IMR-90 (cell line): Measurements from ENCODE around the gene STPG1. TPM values are rescaled to one million over a fixed set of nuclear protein-coding genes. Genes with fewer than 3 reads are reported as not detected.

Experiments
- ATAC-seq: fragments of 200-7000 bp; cut with Tn5 transposase; 2 replicates; pipeline ENCODE4 v1.9.1; 2020; ENCODE audit warnings: low read depth, mild to moderate bottlenecking, moderate library complexity
- BruUV-seq: library from RNA; stranded (reverse); fragments of 400-500 nt; replicated peaks from 2 replicates; lab custom pipeline; 2021; lab: Mats Ljungman, UMichigan
- CTCF ChIA-PET: fragments of 300-600 bp; formaldehyde crosslinking; extraction: SDS; loops from one replicate; lab custom pipeline; 2021; ENCODE audit warnings: antibody characterized with exemption; lab: Yijun Ruan, JAX
- POLR2A ChIA-PET: fragments of 300-600 bp; sonication (Branson Sonifier 250); formaldehyde crosslinking; loops from one replicate; lab custom pipeline; 2022; ENCODE audit warnings: antibody characterized with exemption; ENCODE audit not compliant: unreplicated experiment; lab: Charles Lee
- DNase-seq: peaks from one replicate; pipeline ENCODE4 v3.0.0; 2013
- H2AFZ ChIP-seq: replicated peaks from 2 replicates; pipeline ENCODE3; 2013; ENCODE audit warnings: low read length, mild to moderate bottlenecking; ENCODE audit not compliant: poor library complexity
- H2AK5ac ChIP-seq: 2 replicates; pipeline ENCODE4 v1.6.1; 2013; ENCODE audit warnings: low read depth, low read length, inconsistent platforms
- H2AK9ac ChIP-seq: replicated peaks from 2 replicates; pipeline ENCODE3; 2013; ENCODE audit warnings: mild to moderate bottlenecking, low read depth, low read length, moderate library complexity; ENCODE audit not compliant: poor library complexity
- H2BK120ac ChIP-seq: 2 replicates; pipeline ENCODE4 v1.6.1; 2013; ENCODE audit warnings: low read depth, low read length, inconsistent platforms
- H2BK15ac ChIP-seq: 3 replicates; pipeline ENCODE4 v1.6.1; 2013; ENCODE audit warnings: low read depth, low read length, inconsistent platforms
- H2BK20ac ChIP-seq: 2 replicates; pipeline ENCODE4 v1.6.1; 2013; ENCODE audit warnings: low read depth, mild to moderate bottlenecking, inconsistent platforms, low read length, moderate library complexity
- H2BK5ac ChIP-seq: 2 replicates; pipeline ENCODE4 v1.6.1; 2013; ENCODE audit warnings: mild to moderate bottlenecking, low read depth, low read length, inconsistent platforms; ENCODE audit not compliant: poor library complexity, severe bottlenecking
- H3K14ac ChIP-seq: replicated peaks from 2 replicates; pipeline ENCODE4 v1.6.1; 2013; ENCODE audit warnings: low read depth, low read length, inconsistent platforms
- H3K18ac ChIP-seq: 2 replicates; pipeline ENCODE4 v1.6.1; 2013; ENCODE audit warnings: low read depth, low read length, control low read depth
- H3K23ac ChIP-seq: 2 replicates; pipeline ENCODE4 v1.6.1; 2013; ENCODE audit warnings: low read depth, low read length, inconsistent platforms
- H3K27ac ChIP-seq: 2 replicates; pipeline ENCODE4 v1.5.1; 2013; ENCODE audit warnings: mild to moderate bottlenecking, control low read depth, low read length; ENCODE audit not compliant: insufficient read depth
- H3K27me3 ChIP-seq: 2 replicates; pipeline ENCODE4 v1.6.1; 2013; ENCODE audit warnings: low read length; ENCODE audit not compliant: control insufficient read depth, insufficient read depth
- H3K36me3 ChIP-seq: 2 replicates; pipeline ENCODE4 v1.6.1; 2013; ENCODE audit warnings: low read length, mixed read lengths; ENCODE audit not compliant: control insufficient read depth, insufficient read depth
- H3K4ac ChIP-seq: 2 replicates; pipeline ENCODE4 v1.6.1; 2013; ENCODE audit warnings: low read depth, low read length, inconsistent platforms
- H3K4me1 ChIP-seq: 2 replicates; pipeline ENCODE4 v1.6.1; 2013; ENCODE audit warnings: low read length, mixed read lengths; ENCODE audit not compliant: control insufficient read depth, insufficient read depth
- H3K4me2 ChIP-seq: 2 replicates; pipeline ENCODE4 v1.6.1; 2013; ENCODE audit warnings: low read depth, mild to moderate bottlenecking, control low read depth, low read length, moderate library complexity
- H3K4me3 ChIP-seq: 2 replicates; pipeline ENCODE4 v1.5.1; 2013; ENCODE audit warnings: low read depth, mild to moderate bottlenecking, control low read depth, low read length, moderate library complexity; ENCODE audit not compliant: insufficient read depth
- H3K56ac ChIP-seq: 2 replicates; pipeline ENCODE4 v1.6.1; 2013; ENCODE audit warnings: low read length, inconsistent platforms; ENCODE audit not compliant: insufficient read depth; ENCODE audit errors: extremely low read depth
- H3K79me1 ChIP-seq, 2 experiments: 2 replicates each; pipeline ENCODE4 v1.6.1; 2013; ENCODE audit warnings: low read length in 2 of 2, inconsistent platforms in 1 of 2, low read depth in 1 of 2
- H3K9ac ChIP-seq: 2 replicates; pipeline ENCODE4 v1.6.1; 2013; ENCODE audit warnings: low read depth, low read length, control low read depth
- H3K9me1 ChIP-seq: 2 replicates; pipeline ENCODE4 v1.6.1; 2013; ENCODE audit warnings: low read length, inconsistent platforms; ENCODE audit not compliant: insufficient read depth
- H3K9me3 ChIP-seq: 2 replicates; pipeline ENCODE4 v1.6.1; 2013; ENCODE audit warnings: low read length; ENCODE audit not compliant: control insufficient read depth, insufficient read depth
- H4K20me1 ChIP-seq: 2 replicates; pipeline ENCODE4 v1.6.1; 2013; ENCODE audit warnings: low read length, inconsistent platforms; ENCODE audit not compliant: insufficient read depth
- H4K5ac ChIP-seq: 2 replicates; pipeline ENCODE4 v1.6.1; 2013; ENCODE audit warnings: mild to moderate bottlenecking, low read depth, low read length, control low read depth
- H4K8ac ChIP-seq, 2 experiments: 2 replicates each; pipeline ENCODE4 v1.6.1; 2013; ENCODE audit warnings: low read depth in 2 of 2, low read length in 2 of 2, control low read depth in 1 of 2, inconsistent platforms in 1 of 2
- H4K91ac ChIP-seq: 2 replicates; pipeline ENCODE4 v1.6.1; 2013; ENCODE audit warnings: low read depth, low read length, inconsistent platforms; ENCODE audit not compliant: insufficient read depth
- BHLHE40 ChIP-seq: fragments of 150-350 bp; IDR thresholded peaks from 2 replicates; pipeline ENCODE4 v1.6.1; 2016; ENCODE audit warnings: mild to moderate bottlenecking, low read depth, low read length
- CEBPB ChIP-seq: IDR thresholded peaks from 2 replicates; pipeline ENCODE4 v1.6.1; 2012; ENCODE audit warnings: low read depth, low read length, improper control_type of control experiment
- CHD1 ChIP-seq: IDR thresholded peaks from 2 replicates; pipeline ENCODE4 v1.6.1; 2012; ENCODE audit warnings: low read depth, low read length, improper control_type of control experiment
- ELK1 ChIP-seq: fragments of 150-350 bp; IDR thresholded peaks from 2 replicates; pipeline ENCODE4 v1.6.1; 2016; ENCODE audit warnings: low read depth, mild to moderate bottlenecking, low read length, moderate library complexity, borderline replicate concordance
- FOS ChIP-seq: fragments of 150-350 bp; IDR thresholded peaks from 2 replicates; pipeline ENCODE4 v1.6.1; 2016; ENCODE audit warnings: low read depth, low read length
- MAFK ChIP-seq: IDR thresholded peaks from 2 replicates; pipeline ENCODE4 v1.6.1; 2012; ENCODE audit warnings: low read depth, low read length, improper control_type of control experiment
- MXI1 ChIP-seq: IDR thresholded peaks from 2 replicates; pipeline ENCODE4 v1.6.1; 2012; ENCODE audit warnings: low read depth, mild to moderate bottlenecking, low read length, moderate library complexity, borderline replicate concordance
- NFE2L2 ChIP-seq: fragments of 150-350 bp; IDR thresholded peaks from 2 replicates; pipeline ENCODE4 v1.6.1; 2016; ENCODE audit warnings: low read depth, mild to moderate bottlenecking, low read length
- POLR2A ChIP-seq: IDR thresholded peaks from 2 replicates; pipeline ENCODE4 v1.6.1; 2012; ENCODE audit warnings: mild to moderate bottlenecking, low read depth, low read length
- RAD21 ChIP-seq: IDR thresholded peaks from 2 replicates; pipeline ENCODE4 v1.6.1; 2012; ENCODE audit warnings: low read length, improper control_type of control experiment
- RCOR1 ChIP-seq: IDR thresholded peaks from 2 replicates; pipeline ENCODE4 v1.6.1; 2012; ENCODE audit warnings: mild to moderate bottlenecking, low read length, improper control_type of control experiment; ENCODE audit not compliant: insufficient replicate concordance
- RFX5 ChIP-seq: IDR thresholded peaks from 2 replicates; pipeline ENCODE4 v1.8.0; 2012; ENCODE audit warnings: low read depth, mild to moderate bottlenecking, low read length, moderate library complexity
- SMC3 ChIP-seq: fragments of 150-350 bp; IDR thresholded peaks from 2 replicates; pipeline ENCODE4 v1.6.1; 2016; ENCODE audit warnings: low read depth, mild to moderate bottlenecking, antibody characterized with exemption, low read length, moderate library complexity
- USF2 ChIP-seq: fragments of 150-350 bp; IDR thresholded peaks from 2 replicates; pipeline ENCODE4 v1.6.1; 2017; ENCODE audit warnings: mild to moderate bottlenecking, antibody characterized with exemption, low read length, low read depth
- WGBS, 2 experiments: methylation state at CpG; one replicate each; pipeline versions ENCODE4 v1.1.5 to v1.1.7; 2013; ENCODE audit warnings: missing lambda C conversion rate in 2 of 2; ENCODE audit not compliant: insufficient read length in 1 of 2; ENCODE audit errors: extremely low coverage in 2 of 2; 5-methylcytosine and 5-hydroxymethylcytosine counted together
- dilution Hi-C: fragments of 300-500 bp; cut with HindIII; formaldehyde crosslinking; loops from one replicate; pipeline ENCODE4 v1.14.3; 2018; ENCODE audit warnings: low sequenced_read_pairs; ENCODE audit not compliant: unreplicated experiment
- in situ Hi-C: fragments of 300-500 bp; cut with MboI; formaldehyde crosslinking; loops from 3 replicates; pipeline ENCODE4 v1.14.3; 2019; ENCODE audit warnings: low sequenced_read_pairs, inconsistent platforms, mixed read lengths
- intact Hi-C: fragments of 100-400 bp; cut with micrococcal nuclease; formaldehyde crosslinking; loops from 2 replicates; pipeline ENCODE4 v1.10.0; 2022
- polyA plus RNA-seq, 3 experiments: library from polyadenylated mRNA; depleted of rRNA; stranded (reverse); fragments of >200 nt; gene quantifications; 2 replicates each; pipeline ENCODE4 v1.2.3, GENCODE V29; 2012; ENCODE audit warnings: low replicate concordance in 1 of 3
- total RNA-seq: library from RNA; depleted of rRNA; stranded (reverse); fragments of >200 nt; gene quantifications from 2 replicates; pipeline ENCODE4 v1.2.3, GENCODE V29; 2012

Gene STPG1
- total and polyA plus RNA-seq, 2 of the 4 experiments (the other 2 are of a cell fraction) = 3.0 to 6.5 TPM

- TF ChIP-seq FOS = no peak
Observed at GRCh38 chr1:24374891-24375786, 38.4 kb downstream of the STPG1 start (continued).

GRCh38 chr1:24373710-24374109 lies 39.9 kb downstream of the STPG1 start:
- Histone ChIP-seq H2BK5ac (no peak overlapping the region), H3K27me3 (no peaks in the 10 kb centered on the region), H3K4me2 (no peak overlapping the region), H3K14ac (no peak overlapping the region), H3K4ac (no peak overlapping the region), H3K9ac (no peak overlapping the region), H4K5ac (no peak overlapping the region), H2BK120ac (no peak overlapping the region), H3K56ac (no peak overlapping the region), H2BK20ac (no peak overlapping the region), H2AK5ac (no peak overlapping the region), H2AK9ac (no peak overlapping the region), H2BK15ac (no peak overlapping the region), H3K9me1 (no peaks in the 10 kb centered on the region), H2AFZ (no peak overlapping the region), H3K79me1 (no peaks in the 10 kb centered on the region), H3K4me1 (no peaks in the 10 kb centered on the region; the same call in 1 of the 2 replicates), H4K91ac (no peak overlapping the region), H3K18ac (no peak overlapping the region), H3K23ac (no peak overlapping the region), H3K36me3 (no peaks in the 10 kb centered on the region), H4K20me1 (no peaks in the 10 kb centered on the region), H3K27ac (no peak overlapping the region), H3K4me3 (no peak overlapping the region), H3K9me3 (no peaks in the 10 kb centered on the region), H4K8ac (no peak overlapping the region)
- POLR2A ChIA-PET = no interaction called here
- ATAC-seq (no peak), DNase-seq (no peak)
- in situ Hi-C loops = no loop called here
- WGBS, 2 experiments = 98% methylated on average over 6 of the region's 8 CpGs; no CpG with 5 or more reads in 1 of the 2 experiments
- TF ChIP-seq ELK1 = no peak
- TF ChIP-seq RAD21 = no peak
- TF ChIP-seq FOS = no peak
- no peak for TF ChIP-seq RCOR1
- no peak for TF ChIP-seq NFE2L2
- no peak for TF ChIP-seq RFX5
- TF ChIP-seq POLR2A = no peak
- TF ChIP-seq BHLHE40 = no peak
- TF ChIP-seq MAFK = no peak
- no peak for TF ChIP-seq SMC3
- TF ChIP-seq USF2 = no peak
- no peak for TF ChIP-seq MXI1
- no peak for TF ChIP-seq CEBPB
- no peak for TF ChIP-seq CHD1
- dilution Hi-C loops = no loop called here
- intact Hi-C loops = no loop called here
- BruUV-seq = no TSS peak
- CTCF ChIA-PET = interaction anchor here (0.7 kb wide), 1 partner anchor 27 kb away, joined by 4 read pairs; no protein-coding TSS in a partner anchor
